NCI-H1436 (cell line): ENCODE data around the gene ATP6V0A4.
A peak's percentile ranks its signal among the peaks of the same experiment; 100 is the strongest.
"Not testable (repeated sequence)": the region's sequence is repeated elsewhere in the genome, so short reads cannot be mapped to it uniquely, and the experiment has no call there.

Source experiments
- DNase-seq: peaks from one replicate; lab custom pipeline; 2025; lab: John Stamatoyannopoulos, UW

The ATP6V0A4 gene

DNA sequence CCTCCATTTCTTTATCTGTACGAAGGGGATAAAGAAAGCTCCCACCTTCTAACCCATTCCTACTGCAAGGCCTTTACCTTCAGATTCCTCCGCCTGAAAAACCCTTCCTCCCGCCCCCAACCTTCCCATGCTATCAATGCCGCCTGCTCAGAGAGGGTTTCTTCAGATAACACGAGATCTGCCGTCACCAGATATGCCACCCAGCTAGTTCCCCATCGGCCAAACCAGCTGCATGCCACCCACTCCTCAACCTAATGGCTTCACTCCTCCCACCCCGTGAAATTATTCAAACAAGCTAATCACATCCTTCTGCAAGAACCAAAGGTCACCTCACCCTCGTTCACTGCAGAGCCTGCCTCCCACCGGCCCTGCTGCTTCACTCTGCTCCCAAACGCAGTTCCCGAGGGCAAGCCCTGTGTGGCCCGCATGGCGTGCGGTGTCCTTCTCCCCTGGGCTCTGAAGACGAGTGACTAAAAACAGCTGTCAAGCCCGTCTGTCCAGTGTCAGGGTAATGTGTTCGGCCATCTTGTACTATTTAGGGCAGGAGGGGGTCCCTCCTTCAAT is 47.0 kb downstream of the ATP6V0A4 start:
- no peak for DNase-seq

DNA sequence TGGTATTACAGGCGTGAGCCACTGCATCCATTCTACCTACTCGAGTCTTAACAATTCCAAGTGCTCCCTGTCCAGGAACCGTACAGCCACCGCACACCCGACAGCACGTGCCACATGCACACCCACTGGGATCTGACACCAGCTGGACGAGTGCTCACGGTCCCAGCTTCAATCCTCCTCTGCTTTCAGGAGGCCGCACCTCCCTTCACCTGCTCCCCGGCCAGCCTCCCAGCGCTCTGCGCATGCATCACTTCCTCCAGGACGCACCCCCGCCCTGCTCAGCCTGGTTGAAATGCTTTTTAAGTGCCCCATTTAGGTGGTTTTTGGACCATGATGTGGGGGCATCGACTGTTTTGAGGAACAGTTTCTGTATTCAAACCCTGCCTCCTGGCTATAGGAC is 47.5 kb downstream of the ATP6V0A4 start:
- DNase-seq = no peak

DNA sequence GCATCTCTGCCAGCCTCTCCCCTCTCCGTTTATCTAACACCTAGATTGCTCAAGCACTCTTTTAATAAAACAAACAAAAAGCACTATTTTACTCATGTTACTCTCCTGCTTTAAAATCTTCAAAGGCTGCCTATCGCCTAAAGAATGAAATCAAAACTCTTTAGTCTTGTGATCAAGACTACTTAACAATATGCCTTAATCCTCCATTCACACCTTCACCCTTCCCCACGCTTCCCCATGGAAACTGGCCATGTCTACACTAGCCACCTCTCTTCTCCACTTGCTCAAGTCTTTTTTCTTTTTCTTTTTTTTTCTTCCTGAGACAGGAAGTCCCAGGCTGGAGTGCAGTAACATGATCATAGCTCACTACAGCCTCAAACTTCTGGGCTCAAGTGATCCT is 48.0 kb downstream of the ATP6V0A4 start:
- no peak for DNase-seq

DNA sequence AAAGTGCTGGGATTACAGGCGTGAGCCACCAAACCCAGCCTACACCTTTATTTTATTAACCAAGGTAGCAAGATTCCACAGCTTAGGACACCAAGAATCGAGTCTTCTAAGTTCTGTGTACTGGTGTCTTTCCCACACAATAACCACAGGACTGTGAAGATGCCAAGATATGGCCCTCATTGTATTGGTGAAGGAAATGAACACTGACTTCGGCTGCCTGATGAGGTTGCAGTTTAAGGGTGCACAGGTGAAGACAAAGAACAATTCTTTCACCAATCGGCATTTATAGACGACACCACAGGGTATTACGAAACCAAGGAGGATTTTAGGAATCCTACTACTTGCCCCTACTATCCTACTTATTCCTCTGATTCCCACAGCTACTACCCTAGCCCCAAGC is 49.3 kb downstream of the ATP6V0A4 start:
- no peak for DNase-seq

GRCh38 chr7:138746073-138746472 is 51.9 kb downstream of the ATP6V0A4 start:
- no peak for DNase-seq

GRCh38 chr7:138745189-138745588 is 52.8 kb downstream of the ATP6V0A4 start:
- no peak for DNase-seq

GRCh38 chr7:138741453-138741735 is 56.6 kb downstream of the ATP6V0A4 start:
- no peak for DNase-seq

GRCh38 chr7:138739859-138740258 is 58.1 kb downstream of the ATP6V0A4 start:
- no peak for DNase-seq

- DNase-seq = peak; percentile 81
Observed at GRCh38 chr7:138738551-138739335, 59.3 kb downstream of the ATP6V0A4 start.

GRCh38 chr7:138738114-138738513 is 59.9 kb downstream of the ATP6V0A4 start:
- no peak for DNase-seq

- no peak for DNase-seq
Observed at GRCh38 chr7:138735399-138735798, 62.6 kb downstream of the ATP6V0A4 start.

- DNase-seq = not testable (repeated sequence)
Observed at GRCh38 chr7:138731733-138732132, 66.3 kb downstream of the ATP6V0A4 start.

DNA sequence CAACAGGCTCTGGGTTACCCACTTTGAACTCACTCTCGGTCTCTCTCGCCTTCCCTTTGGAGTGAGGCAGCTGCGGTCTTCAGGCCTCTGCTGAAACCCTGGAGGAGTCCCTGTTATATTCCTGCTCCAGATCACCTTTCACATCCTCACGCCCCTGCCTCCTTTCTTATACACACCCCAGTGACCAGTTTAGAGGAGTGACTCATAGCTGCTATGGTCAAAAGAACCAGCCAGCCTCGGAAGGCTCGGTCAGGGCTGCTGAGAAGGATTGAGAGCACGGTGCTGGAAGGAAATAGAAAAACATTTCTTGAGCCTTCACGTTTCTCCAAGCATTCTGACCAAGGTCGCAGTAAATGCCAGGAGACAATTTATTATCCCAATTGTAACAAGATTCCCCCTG is 68.6 kb downstream of the ATP6V0A4 start:
- DNase-seq = no peak

DNA sequence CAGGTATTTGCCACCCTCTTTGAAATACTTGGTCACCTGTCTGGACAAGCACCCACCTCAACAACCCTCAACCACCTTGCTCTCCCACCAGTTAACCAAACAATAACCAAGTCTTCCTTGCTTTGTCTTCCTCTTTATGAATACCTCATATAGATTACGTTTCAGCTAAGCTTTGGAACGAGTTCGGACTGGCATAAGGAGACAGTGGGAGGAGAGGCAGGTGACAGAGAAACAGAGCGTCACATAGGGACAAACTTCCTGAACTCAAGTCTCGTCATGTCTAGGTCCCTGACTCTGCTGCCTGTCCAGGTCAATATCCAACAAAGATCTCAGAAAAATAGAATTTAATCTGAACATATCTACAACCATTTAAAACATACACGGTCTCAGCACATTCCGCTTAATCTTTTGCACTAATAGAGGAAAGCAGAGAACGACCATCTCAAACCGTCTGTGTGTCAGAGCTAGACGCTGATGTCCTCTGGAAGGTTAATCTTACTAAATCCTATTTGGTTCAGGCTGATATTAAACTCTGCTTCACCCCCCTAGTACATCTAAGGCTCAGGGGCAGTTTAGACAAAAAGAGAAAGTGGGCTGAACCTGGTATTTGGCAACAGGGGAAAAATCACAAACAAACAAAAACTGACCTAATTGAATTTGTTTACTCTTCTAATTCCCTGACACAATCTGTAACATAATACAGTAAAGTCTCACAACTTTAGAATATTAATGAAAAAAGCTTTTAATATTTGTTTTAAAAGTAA is 70.5 kb downstream of the ATP6V0A4 start:
- DNase-seq = no peak

DNA sequence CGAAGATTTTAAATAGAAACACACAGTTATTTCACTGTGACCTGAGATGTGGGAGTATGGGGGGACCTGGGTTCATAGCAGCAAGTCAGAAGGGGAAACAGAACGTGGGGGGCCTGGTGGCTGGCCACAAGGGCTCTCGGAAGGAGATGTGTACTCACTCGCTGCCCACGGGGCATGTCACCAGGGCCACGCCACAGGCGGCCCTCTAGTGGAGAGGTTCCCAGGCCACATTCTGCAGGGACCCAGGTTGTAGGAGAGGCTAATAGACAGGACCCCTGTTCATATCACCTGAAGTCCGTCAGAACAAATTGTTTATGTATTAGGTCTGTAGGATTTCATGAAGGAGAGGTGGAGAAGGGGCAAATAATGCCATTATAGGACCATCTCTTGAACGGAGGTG is 71.7 kb downstream of the ATP6V0A4 start:
- no peak for DNase-seq

DNA sequence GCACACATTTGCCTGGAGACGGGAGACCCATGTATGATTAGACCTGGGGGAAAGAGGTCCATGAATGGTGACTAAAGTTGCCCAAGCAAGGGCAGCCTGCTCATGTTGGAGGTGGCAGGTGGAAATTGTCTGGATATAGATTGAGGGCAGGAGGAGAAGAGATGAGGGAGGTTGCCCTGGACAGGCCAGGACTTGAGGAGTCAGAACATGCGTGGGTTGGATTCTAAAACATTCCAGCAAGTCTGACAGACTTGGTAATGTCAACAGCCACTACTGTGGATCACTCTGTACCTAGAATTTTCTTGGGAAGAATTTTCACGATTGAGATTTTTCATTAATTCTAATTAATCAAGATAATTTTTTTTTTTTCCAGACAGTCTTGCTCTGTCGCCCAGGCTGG is 77.7 kb downstream of the ATP6V0A4 start:
- DNase-seq = no peak

GRCh38 chr7:138716889-138717288 is 81.1 kb downstream of the ATP6V0A4 start:
- DNase-seq = no peak

DNA sequence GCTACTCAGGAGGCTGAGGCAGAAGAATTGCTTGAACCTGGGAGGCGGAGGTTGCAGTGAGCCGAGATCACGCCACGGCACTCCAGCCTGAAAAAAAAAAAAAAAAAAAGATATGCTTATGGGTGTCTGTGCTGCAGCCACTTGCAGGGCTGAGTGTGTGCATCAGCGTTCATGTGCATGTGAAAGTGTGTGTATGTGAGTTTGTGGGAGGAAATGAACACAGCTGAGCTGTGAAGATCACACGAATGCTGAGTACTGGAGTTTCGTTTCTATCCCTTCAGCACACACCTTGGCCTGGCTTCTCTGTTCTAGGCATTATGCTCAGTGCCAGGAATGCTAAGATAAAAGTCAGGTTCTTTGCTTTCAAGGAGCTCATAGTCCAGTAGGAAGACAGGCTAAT is 84.8 kb downstream of the ATP6V0A4 start:
- DNase-seq = no peak

- no peak for DNase-seq
Observed at GRCh38 chr7:138712652-138713051, 85.3 kb downstream of the ATP6V0A4 start.

DNA sequence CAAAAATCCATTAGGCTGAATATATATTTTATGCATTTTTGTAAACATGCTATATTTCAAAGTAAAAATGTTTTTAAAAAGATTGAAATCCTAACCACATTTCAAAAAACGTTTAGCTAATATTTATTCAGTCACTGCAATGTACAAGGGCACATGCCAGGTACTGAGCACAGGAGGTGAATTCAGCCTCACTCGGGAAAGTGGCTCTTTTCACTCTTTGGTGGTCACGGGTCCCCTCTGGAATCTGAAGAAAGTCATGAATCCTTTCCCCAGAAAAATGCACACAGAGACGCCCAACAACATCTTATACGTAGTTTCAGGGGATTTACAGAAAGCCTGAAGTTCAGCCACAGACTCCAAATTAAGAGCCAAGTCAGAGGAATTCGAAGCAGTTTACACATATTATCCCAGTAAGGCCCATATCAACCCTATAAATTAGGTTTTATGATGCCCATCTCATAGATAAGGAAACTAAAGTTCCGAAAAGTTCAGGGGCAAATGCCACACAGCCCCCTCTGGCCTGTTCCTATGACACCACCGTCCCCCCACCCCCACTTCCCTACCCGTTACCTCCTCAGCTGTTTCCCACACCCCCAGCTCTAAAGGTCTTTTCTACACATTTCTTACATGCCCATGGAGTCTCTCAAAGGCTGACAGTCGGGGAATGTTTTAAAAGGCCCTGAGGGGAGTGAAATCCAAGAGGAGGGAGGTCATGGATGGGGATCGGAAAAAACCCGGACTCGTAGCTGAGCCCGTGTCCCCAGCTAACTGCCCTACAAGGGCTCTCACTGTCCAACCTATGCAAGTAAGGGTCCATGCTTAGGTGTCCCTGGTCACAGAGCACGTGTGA is 87.2 kb downstream of the ATP6V0A4 start:
- no peak for DNase-seq

DNA sequence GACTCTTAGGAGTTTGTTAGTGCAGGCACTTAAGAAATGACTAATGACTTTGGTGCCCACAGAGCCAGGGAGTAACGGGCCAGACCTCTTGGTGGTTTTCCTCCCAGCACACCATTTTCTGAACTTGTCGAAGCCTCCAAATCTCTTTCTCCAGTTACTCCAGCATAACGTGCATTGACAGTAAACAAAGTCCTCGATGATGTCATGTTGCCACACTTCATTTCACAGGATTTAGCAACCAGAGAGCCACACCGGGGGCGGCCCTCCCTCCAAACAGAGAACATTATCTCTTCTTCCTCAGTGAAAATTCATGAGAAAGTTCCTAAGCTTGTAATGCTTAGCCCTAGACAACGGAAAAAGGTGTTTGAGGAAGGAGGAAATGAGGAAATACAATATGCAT is 92.8 kb downstream of the ATP6V0A4 start:
- no peak for DNase-seq

DNA sequence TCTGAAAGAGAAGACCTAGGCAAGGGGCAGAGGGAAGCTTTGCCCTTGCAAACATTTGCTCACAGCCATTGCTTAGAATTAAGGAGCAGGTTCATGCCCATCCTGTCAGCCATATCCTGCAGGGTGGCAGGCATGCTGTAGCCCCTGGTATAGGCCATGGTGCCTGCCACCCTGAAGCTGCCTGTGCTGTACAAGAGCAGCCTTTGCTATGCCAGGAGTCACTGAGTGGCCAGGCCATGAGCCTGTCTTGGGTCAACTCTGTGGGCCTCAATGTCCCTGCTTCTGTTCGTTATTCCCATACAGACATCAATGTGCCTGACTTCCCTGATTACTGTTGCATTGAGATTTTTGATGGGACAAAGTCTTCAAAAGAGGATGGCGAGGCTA is 96.5 kb downstream of the ATP6V0A4 start:
- no peak for DNase-seq
